Natural killer cell treated with Interleukin-12 subunit alpha and Interleukin-12 subunit beta and Interleukin-15 and Interleukin-18, amount 100 ng/mL, for 72 hours (primary cell): ENCODE measurements around the gene RPL38. TPM values are rescaled to one million over a fixed set of nuclear protein-coding genes. Genes with fewer than 3 reads are reported as not detected.

Source experiments
- ATAC-seq, 2 donors: fragments of 150-1000 bp; cut with Tn5 transposase in 1 of 2; sonication (Bioruptor Pico), chemical (Tn5 transposase) in 1 of 2; 2 replicates each; pipeline ENCODE4 v1.10.0; 2021
- DNase-seq: peaks from one replicate; pipeline ENCODE4 v3.0.0; 2022; ENCODE audit warnings: low spot score
- H3K27ac Mint-ChIP-seq, 2 donors: 1 replicate in 1 of 2; 2 replicates in 1 of 2; pipeline ENCODE4 v1.8.0; 2022; ENCODE audit warnings: mixed read lengths in 2 of 2, mild to moderate bottlenecking in 1 of 2, moderate library complexity in 1 of 2
- H3K27me3 Mint-ChIP-seq, 2 donors: 1 replicate in 1 of 2; 2 replicates in 1 of 2; pipeline ENCODE4 v1.8.0; 2022; ENCODE audit warnings: mixed read lengths in 2 of 2
- H3K36me3 Mint-ChIP-seq: one replicate; pipeline ENCODE4 v1.8.0; 2022; ENCODE audit warnings: mixed read lengths
- H3K4me1 Mint-ChIP-seq, 2 donors: 1 replicate in 1 of 2; 2 replicates in 1 of 2; pipeline ENCODE4 v1.8.0; 2022; ENCODE audit warnings: low read depth in 2 of 2, mixed read lengths in 2 of 2, mild to moderate bottlenecking in 1 of 2
- H3K4me3 Mint-ChIP-seq: one replicate; pipeline ENCODE4 v1.8.0; 2022; ENCODE audit warnings: mixed read lengths
- H3K9me3 Mint-ChIP-seq: 2 replicates; pipeline ENCODE4 v1.8.0; 2022; ENCODE audit warnings: mixed read lengths
- total RNA-seq, 2 donors: library from RNA; stranded (reverse); gene quantifications; one replicate each; pipeline ENCODE4 v1.2.3, GENCODE V29; 2022

RPL38 gene
- total RNA-seq, 2 donors from 2014 or later: 593 to 982 TPM

- Mint-ChIP-seq H3K4me1 (peaks cover 0 to 3% of the 10 kb centered on the region in 2 donors), H3K9me3 (no peaks in the 10 kb centered on the region), H3K27ac (no peak overlapping the region), H3K4me3 (no peak overlapping the region), H3K27me3 (no peaks in the 10 kb centered on the region), H3K36me3 (no peaks in the 10 kb centered on the region)
- DNase-seq (no peak), ATAC-seq (no peak)
Measured at GRCh38 chr17:74249590-74250270, 46.3 kb downstream of the RPL38 start.

GRCh38 chr17:74250324-74250995 lies 47.0 kb downstream of the RPL38 start:
- DNase-seq (no peak), ATAC-seq (no peak)
- no peak overlapping the region for H3K27ac Mint-ChIP-seq
- H3K36me3 Mint-ChIP-seq: no peaks in the 10 kb centered on the region
- H3K27me3 Mint-ChIP-seq: no peaks in the 10 kb centered on the region
- H3K4me3 Mint-ChIP-seq: no peak overlapping the region
- H3K9me3 Mint-ChIP-seq: no peaks in the 10 kb centered on the region
- H3K4me1 Mint-ChIP-seq: peaks cover 0 to 3% of the 10 kb centered on the region in 2 donors

DNA sequence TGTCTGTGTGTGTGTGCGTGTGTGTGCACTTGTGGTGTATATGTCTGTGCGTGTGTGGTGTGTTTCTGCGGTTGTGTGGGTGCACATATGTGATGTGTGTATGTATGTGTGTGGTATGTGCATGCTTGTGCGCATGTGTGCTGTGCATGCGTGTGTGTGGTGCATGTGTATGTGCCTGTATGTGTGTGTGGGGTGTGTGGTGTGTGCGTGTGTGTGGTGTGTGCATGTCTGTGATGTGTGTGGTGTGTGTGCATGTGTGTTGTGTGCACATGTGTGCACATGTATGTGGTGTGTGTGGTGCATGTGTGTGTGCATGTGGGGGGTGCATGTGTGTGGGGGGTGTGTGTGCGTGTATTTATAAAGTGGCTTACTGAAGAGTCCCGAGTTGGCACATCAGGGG lies 47.6 kb downstream of the RPL38 start:
- ATAC-seq (no peak), DNase-seq (no peak)
- Mint-ChIP-seq H3K4me3 (no peak overlapping the region), H3K27me3 (no peaks in the 10 kb centered on the region), H3K36me3 (no peaks in the 10 kb centered on the region), H3K27ac (no peak overlapping the region), H3K9me3 (no peaks in the 10 kb centered on the region), H3K4me1 (peaks cover 0 to 3% of the 10 kb centered on the region in 2 donors)

DNA sequence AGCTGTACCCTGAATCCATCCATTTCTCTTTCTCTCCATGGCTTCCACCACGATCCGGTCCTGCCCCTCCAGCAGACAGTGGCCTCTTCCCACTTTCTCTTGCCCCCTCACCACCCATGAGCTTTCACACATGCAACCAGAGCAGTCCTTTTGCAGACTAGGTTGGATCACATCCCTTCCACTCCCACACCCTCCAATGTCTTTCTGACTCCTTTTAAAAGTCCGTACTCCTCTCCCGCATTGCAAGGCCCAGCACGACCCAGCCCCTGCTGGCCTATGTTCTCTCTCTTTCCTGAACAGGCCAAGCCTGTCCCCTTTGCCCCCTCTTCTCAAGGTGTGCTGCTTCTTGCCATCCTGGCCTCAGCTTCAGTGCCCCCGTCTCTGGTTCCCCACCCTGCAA lies 48.1 kb downstream of the RPL38 start:
- Mint-ChIP-seq H3K27ac (no peak overlapping the region), H3K4me1 (peaks cover 0 to 3% of the 10 kb centered on the region in 2 donors), H3K27me3 (no peaks in the 10 kb centered on the region)

DNA sequence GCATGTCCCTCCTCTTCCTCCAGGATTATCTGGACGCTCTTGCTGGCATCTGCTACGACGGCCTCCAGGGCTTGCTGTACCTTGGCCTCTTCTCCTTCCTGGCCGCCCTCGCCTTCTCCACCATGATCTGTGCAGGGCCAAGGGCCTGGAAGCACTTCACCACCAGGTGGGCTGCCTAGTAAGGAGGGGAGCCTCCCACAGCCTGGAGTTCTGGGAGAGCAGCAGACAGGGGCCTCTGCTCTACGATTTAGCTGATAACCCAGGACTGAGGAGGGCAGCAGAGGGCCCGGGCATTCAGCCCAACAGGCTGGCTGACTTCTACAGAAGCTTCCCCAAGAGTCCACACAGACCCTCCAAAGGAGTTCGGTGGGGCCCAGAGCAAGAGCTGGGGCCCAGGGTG lies 48.7 kb downstream of the RPL38 start:
- DNase-seq (no peak), ATAC-seq (no peak)
- H3K4me1 Mint-ChIP-seq: peaks cover 0 to 3% of the 10 kb centered on the region in 2 donors
- no peak overlapping the region for H3K4me3 Mint-ChIP-seq
- H3K27me3 Mint-ChIP-seq: no peaks in the 10 kb centered on the region
- H3K27ac Mint-ChIP-seq: no peak overlapping the region
- H3K9me3 Mint-ChIP-seq: no peaks in the 10 kb centered on the region
- H3K36me3 Mint-ChIP-seq: no peaks in the 10 kb centered on the region

More for the DNA sequence above, 48.1 kb downstream of the RPL38 start:
- DNase-seq: no peak
- no peak for ATAC-seq
- Mint-ChIP-seq H3K4me3 (no peak overlapping the region), H3K36me3 (no peaks in the 10 kb centered on the region), H3K9me3 (no peaks in the 10 kb centered on the region)

GRCh38 chr17:74253036-74253435 lies 49.6 kb downstream of the RPL38 start:
- Mint-ChIP-seq H3K4me1 (peaks cover 0 to 3% of the 10 kb centered on the region in 2 donors), H3K9me3 (no peaks in the 10 kb centered on the region), H3K27ac (no peak overlapping the region), H3K27me3 (no peaks in the 10 kb centered on the region), H3K36me3 (no peaks in the 10 kb centered on the region), H3K4me3 (no peak overlapping the region)
- DNase-seq: no peak
- no peak for ATAC-seq

- ATAC-seq (no peak), DNase-seq (no peak)
- Mint-ChIP-seq H3K27me3 (no peaks in the 10 kb centered on the region), H3K4me1 (no peaks in the 10 kb centered on the region), H3K9me3 (no peaks in the 10 kb centered on the region), H3K36me3 (no peaks in the 10 kb centered on the region), H3K27ac (no peak overlapping the region), H3K4me3 (no peak overlapping the region)
Measured at GRCh38 chr17:74257311-74257710, 53.8 kb downstream of the RPL38 start.

DNA sequence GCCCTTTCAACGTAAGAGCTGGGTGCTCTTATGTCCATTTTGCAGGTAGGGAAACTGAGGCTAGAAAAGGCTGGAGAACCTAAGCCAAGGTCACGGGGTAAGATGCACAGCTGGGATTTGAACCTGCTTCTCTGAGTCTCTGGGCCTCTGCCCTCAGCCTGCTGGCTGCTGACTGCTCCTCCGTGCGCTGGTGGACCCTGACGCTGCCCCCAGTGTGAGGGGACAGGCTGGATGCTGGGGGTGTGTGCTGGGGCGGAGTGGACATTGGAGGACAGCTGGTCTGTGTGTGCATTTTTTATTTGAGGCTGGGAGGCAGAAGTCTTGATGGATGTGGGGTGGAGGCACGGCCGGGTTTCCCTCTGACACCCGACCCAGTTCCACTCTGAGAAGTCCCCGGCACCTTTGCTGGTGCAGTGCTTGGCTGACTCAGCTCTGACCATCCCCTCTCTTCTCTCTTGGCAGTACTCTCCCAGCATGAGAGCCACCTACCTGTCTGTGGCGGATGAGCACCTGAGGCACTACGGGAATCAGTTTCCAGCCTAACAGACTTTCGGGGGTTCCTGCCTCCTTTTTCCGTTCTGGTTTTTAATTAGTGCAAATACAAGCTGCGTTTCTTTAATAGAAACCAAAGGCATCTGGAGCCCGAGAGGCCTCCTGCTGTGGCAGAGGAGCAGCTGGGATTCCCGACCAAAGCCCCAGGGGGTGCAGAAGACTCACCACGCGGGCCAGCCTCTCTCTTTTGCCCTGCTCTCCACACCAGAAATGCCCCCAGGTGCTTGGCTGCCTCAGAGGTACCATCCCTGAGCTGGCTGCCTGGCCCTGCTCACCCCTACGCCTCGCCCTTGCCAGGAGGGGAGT lies 56.4 kb downstream of the RPL38 start:
- DNase-seq (no peak), ATAC-seq (no peak)
- Mint-ChIP-seq H3K36me3 (no peaks in the 10 kb centered on the region), H3K27ac (no peak overlapping the region), H3K4me1 (no peaks in the 10 kb centered on the region), H3K9me3 (no peaks in the 10 kb centered on the region), H3K27me3 (no peaks in the 10 kb centered on the region), H3K4me3 (no peak overlapping the region)

Other genes starting within 250 kb of the RPL38 start
- 1 to 10 TPM; 1.5 to 1.9 TPM for gene TTYH2, start 9.9 kb downstream of the RPL38 start, total RNA-seq
- not detected for gene DNAI2, start 70.6 kb downstream of the RPL38 start, total RNA-seq
- under 1 TPM in 1 of 2 donors, not detected in 1; 0.29 TPM for gene KIF19, start 122.5 kb downstream of the RPL38 start, total RNA-seq
- not detected for gene BTBD17, start 158.2 kb downstream of the RPL38 start, total RNA-seq
- gene GPR142, start 163.8 kb downstream of the RPL38 start, total RNA-seq: not detected
- gene GPRC5C, start 228.4 kb downstream of the RPL38 start, total RNA-seq: under 1 TPM in 1 of 2 donors, not detected in 1; 0.25 TPM